Measurements from ENCODE around the gene BECN2. TPM values are rescaled to one million over a fixed set of nuclear protein-coding genes. Genes with fewer than 3 reads are reported as not detected.

BECN2 gene
- not detected for total RNA-seq

- H3K9me3 Mint-ChIP-seq: no peaks in the 10 kb centered on the region
- DNase-seq (no peak), ATAC-seq (no peak)
- CTCF ChIA-PET: no interaction called here
- H3K4me1 Mint-ChIP-seq (ENCODE audit: low read depth): no peaks in the 10 kb centered on the region
- intact Hi-C loops (cut with micrococcal nuclease): no loop called here
- TF ChIP-seq CTCF (IDR thresholded peaks at IDR 0.05): no peak
- POLR2A ChIA-PET: interaction anchor here (0.6 kb wide), 1 partner anchor 10 kb away, joined by 3 read pairs; no protein-coding TSS in a partner anchor
- no peaks in the 10 kb centered on the region for H3K36me3 Mint-ChIP-seq (ENCODE audit: low read depth)
- no peaks in the 10 kb centered on the region for H3K27me3 Mint-ChIP-seq
- no peak within 1 kb of the TSS for H3K27ac Mint-ChIP-seq
- H3K4me3 Mint-ChIP-seq: no peak within 1 kb of the TSS
Measured at GRCh38 chr1:241957692-241958494, at the start of gene BECN2. TSS of gene BECN2 (plus strand) at chr1:241957767. CDS start at chr1:241957767, 0 bp downstream.

DNA sequence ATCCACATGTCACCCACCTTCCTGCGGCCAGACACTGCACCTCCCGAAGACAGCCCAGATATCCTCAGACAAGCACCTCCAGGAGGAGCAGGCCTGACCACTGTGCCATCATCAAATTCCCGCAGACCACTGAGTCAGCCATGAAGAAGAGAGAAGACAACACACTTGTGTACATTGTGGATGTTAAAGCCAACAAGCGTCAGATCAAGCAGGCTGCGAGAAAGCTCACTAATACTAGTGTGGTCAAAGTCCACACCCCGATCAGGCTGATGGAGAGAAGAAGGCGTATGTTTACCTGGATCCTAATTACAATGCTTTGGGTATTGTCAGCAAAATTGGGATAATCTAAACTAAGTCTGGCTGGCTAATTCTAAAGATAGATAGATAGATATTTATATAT, 41.4 kb upstream of the BECN2 start:
- DNase-seq: no peak
- no peaks in the 10 kb centered on the region for H3K9me3 Mint-ChIP-seq
- H3K4me3 Mint-ChIP-seq: no peak overlapping the region
- no peak overlapping the region for H3K27ac Mint-ChIP-seq
- H3K27me3 Mint-ChIP-seq: no peaks in the 10 kb centered on the region
- no peaks in the 10 kb centered on the region for H3K4me1 Mint-ChIP-seq (ENCODE audit: low read depth)
- ChIA-PET CTCF (no interaction called here), POLR2A (no interaction called here)
- no peak for ATAC-seq
- no peaks in the 10 kb centered on the region for H3K36me3 Mint-ChIP-seq (ENCODE audit: low read depth)
- no peak for TF ChIP-seq CTCF (IDR thresholded peaks at IDR 0.05)
- intact Hi-C loops (cut with micrococcal nuclease): no loop called here

DNA sequence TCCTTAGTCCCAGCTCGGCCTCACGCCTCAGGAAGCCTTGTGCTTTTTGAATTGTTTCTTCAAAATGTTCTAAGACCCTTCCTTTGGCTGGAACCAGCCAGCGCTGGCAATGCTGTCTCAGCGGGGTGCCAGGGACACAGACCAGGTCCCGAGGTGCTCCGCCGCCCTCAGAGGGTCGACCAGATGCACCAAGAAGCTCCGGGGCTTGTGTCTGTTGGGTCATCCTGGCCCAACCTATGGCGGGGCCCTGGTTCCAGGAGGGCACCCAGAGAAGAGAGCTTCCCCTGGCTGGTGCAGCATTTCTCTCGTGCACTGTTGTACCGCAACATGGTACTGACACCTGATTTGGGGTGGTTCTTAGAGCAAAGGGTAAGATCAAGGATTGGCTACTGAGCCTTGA, 40.1 kb upstream of the BECN2 start:
- DNase-seq (no peak), ATAC-seq (no peak)
- Mint-ChIP-seq H3K4me3 (no peak overlapping the region), H3K36me3 (ENCODE audit: low read depth) (no peaks in the 10 kb centered on the region), H3K27ac (no peak overlapping the region), H3K9me3 (no peaks in the 10 kb centered on the region), H3K4me1 (ENCODE audit: low read depth) (no peaks in the 10 kb centered on the region), H3K27me3 (no peaks in the 10 kb centered on the region)
- ChIA-PET CTCF (interaction anchor here (1.1 kb wide), 1 partner anchor 68 kb away, joined by 3 read pairs; no protein-coding TSS in a partner anchor), POLR2A (no interaction called here)
- intact Hi-C loops (cut with micrococcal nuclease): no loop called here
- TF ChIP-seq CTCF (IDR thresholded peaks at IDR 0.05): no peak

DNA sequence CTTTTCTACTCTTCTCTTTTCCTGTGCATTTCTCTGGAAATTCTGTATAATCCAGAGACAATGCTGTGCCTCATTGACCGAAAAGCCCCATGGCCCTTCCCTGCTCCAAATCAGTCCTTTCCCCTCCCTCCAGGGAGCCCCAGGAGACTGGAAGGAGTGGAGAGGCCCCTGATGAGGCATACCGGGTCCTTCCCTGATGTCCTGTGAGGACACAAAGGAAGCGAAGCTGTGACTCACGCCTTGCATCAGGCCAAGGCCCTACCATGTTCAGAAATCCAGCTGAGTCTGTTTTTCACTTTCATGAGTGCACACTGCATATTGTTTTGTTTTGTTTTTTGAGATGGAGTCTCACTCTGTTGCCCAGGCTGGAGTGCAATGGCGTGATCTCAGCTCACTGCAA, 38.7 kb upstream of the BECN2 start:
- no peak for DNase-seq
- ChIA-PET POLR2A (no interaction called here), CTCF (interaction anchor here (1.1 kb wide), 1 partner anchor 10 kb away, joined by 3 read pairs; no protein-coding TSS in a partner anchor)
- TF ChIP-seq CTCF (IDR thresholded peaks at IDR 0.05): no peak
- Mint-ChIP-seq H3K4me1 (ENCODE audit: low read depth) (no peaks in the 10 kb centered on the region), H3K36me3 (ENCODE audit: low read depth) (no peaks in the 10 kb centered on the region), H3K27me3 (no peaks in the 10 kb centered on the region), H3K27ac (no peak overlapping the region), H3K9me3 (no peaks in the 10 kb centered on the region), H3K4me3 (no peak overlapping the region)
- ATAC-seq: no peak
- intact Hi-C loops (cut with micrococcal nuclease): no loop called here

DNA sequence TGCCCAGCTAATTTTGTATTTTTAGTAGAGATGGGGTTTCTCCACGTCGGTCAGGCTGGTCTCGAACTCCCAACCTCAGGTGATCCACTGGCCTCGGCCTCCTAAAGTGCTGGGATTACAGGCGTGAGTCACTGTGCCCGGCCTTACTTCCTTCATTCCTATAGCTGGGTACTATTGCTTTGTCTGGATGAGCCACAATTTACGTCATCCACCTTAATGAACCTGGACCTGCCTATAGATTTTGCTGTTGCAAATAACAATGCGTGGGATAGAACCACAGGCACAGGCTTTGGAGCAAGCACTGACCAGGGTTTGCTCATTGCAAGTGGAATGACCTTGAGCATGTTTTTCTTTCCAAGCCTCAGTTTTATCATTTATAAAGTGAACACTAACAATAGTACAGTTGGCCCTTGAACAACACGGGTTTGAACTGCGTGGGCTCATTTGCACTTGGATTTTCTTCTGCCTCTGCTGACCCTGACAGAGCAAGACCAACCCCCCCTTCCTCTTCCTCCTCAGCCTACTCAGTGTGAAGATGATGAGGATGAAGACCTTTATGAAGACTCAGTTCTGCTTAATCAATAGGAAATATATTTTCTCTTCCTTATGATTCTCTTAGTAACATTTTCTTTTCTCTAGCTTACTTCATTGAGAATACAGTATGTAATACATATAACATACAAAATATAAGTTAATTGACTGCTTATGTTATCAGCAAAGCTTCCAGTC, 33.3 kb upstream of the BECN2 start:
- ChIA-PET POLR2A (no interaction called here), CTCF (no interaction called here)
- intact Hi-C loops (cut with micrococcal nuclease): no loop called here
- Mint-ChIP-seq H3K27me3 (peaks cover 5% of the 10 kb centered on the region), H3K36me3 (ENCODE audit: low read depth) (no peaks in the 10 kb centered on the region), H3K4me3 (no peak overlapping the region), H3K4me1 (ENCODE audit: low read depth) (no peaks in the 10 kb centered on the region), H3K27ac (no peak overlapping the region), H3K9me3 (no peaks in the 10 kb centered on the region)
- DNase-seq (no peak), ATAC-seq (no peak)
- no peak for TF ChIP-seq CTCF (IDR thresholded peaks at IDR 0.05)

Data from activated CD8-positive, alpha-beta T cell treated with anti-CD3 and anti-CD28 coated beads for 36 hours (primary cell).